SK-N-SH treated with all-trans-retinoic acid at 6 μM for 48 hours (cell line): Measurements from ENCODE around the gene NBEAL1.

ENCODE experiments used
- ARNTL ChIP-seq: fragments of 450-650 bp; formaldehyde crosslinking; IDR thresholded peaks from 2 replicates; pipeline ENCODE4 v1.5.0; 2020; ENCODE audit warnings: low read depth, mild to moderate bottlenecking, moderate library complexity, borderline replicate concordance
- CREB5 ChIP-seq: fragments of 250-450 bp; sonication (Bioruptor Pico); IDR thresholded peaks from 2 replicates; pipeline ENCODE4 v1.5.1; 2020; ENCODE audit warnings: low read depth, mild to moderate bottlenecking, moderate library complexity
- CSDC2 ChIP-seq: fragments of 250-450 bp; sonication (Bioruptor Pico); IDR thresholded peaks from 2 replicates; pipeline ENCODE4 v1.5.0; 2020; ENCODE audit warnings: mild to moderate bottlenecking, moderate library complexity
- CSRNP3 ChIP-seq: fragments of 250-450 bp; sonication (Bioruptor Pico); IDR thresholded peaks from 2 replicates; pipeline ENCODE4 v1.5.1; 2021; ENCODE audit warnings: mild to moderate bottlenecking, moderate library complexity
- OSR1 ChIP-seq: fragments of 250-450 bp; sonication (Bioruptor Pico); IDR thresholded peaks from 2 replicates; pipeline ENCODE4 v1.8.0; 2022; ENCODE audit warnings: moderate library complexity, mild to moderate bottlenecking, inconsistent platforms
- PATZ1 ChIP-seq: fragments of 250-450 bp; sonication (Bioruptor Pico); IDR thresholded peaks from 2 replicates; pipeline ENCODE4 v1.8.0; 2020; ENCODE audit warnings: mild to moderate bottlenecking, moderate library complexity, borderline replicate concordance
- POU6F1 ChIP-seq: fragments of 250-450 bp; sonication (Bioruptor Pico); IDR thresholded peaks from 2 replicates; pipeline ENCODE4 v1.8.0; 2021; ENCODE audit warnings: low read depth, mild to moderate bottlenecking, moderate library complexity, borderline replicate concordance
- RARB ChIP-seq: fragments of 250-450 bp; sonication (Bioruptor Pico); IDR thresholded peaks from 2 replicates; pipeline ENCODE4 v1.8.0; 2021; ENCODE audit warnings: mild to moderate bottlenecking, moderate library complexity
- SNAI2 ChIP-seq: fragments of 250-450 bp; sonication (Bioruptor Pico); IDR thresholded peaks from 2 replicates; pipeline ENCODE4 v1.5.0; 2020; ENCODE audit warnings: mild to moderate bottlenecking, moderate library complexity
- TOX ChIP-seq: fragments of 250-450 bp; sonication (Bioruptor Pico); IDR thresholded peaks from 2 replicates; pipeline ENCODE4 v1.8.0; 2021; ENCODE audit warnings: mild to moderate bottlenecking, moderate library complexity, borderline replicate concordance
- TSHZ2 ChIP-seq: fragments of 250-450 bp; sonication (Bioruptor Pico); IDR thresholded peaks from 2 replicates; pipeline ENCODE4 v1.5.0; 2020; ENCODE audit warnings: mild to moderate bottlenecking, moderate library complexity
- ZFP30 ChIP-seq: fragments of 450-650 bp; formaldehyde crosslinking; IDR thresholded peaks from 2 replicates; pipeline ENCODE4 v1.5.0; 2022; ENCODE audit warnings: mild to moderate bottlenecking, moderate library complexity
- ZNF565 ChIP-seq: fragments of 450-650 bp; formaldehyde crosslinking; conservative IDR thresholded peaks from 2 replicates; pipeline ENCODE4 v1.5.0; 2020; ENCODE audit warnings: low read depth, mild to moderate bottlenecking, moderate library complexity

- no peak for TF ChIP-seq POU6F1 (CRISPR knock-in tag)
- no peak for TF ChIP-seq TSHZ2 (CRISPR knock-in tag)
- TF ChIP-seq CSRNP3 (CRISPR knock-in tag) = no peak
- no peak for TF ChIP-seq ZFP30 (CRISPR knock-in tag)
- TF ChIP-seq SNAI2 (CRISPR knock-in tag) = no peak
- TF ChIP-seq CREB5 (CRISPR knock-in tag) = no peak
- no peak for TF ChIP-seq ZNF565
- no peak for TF ChIP-seq TOX
- TF ChIP-seq RARB (CRISPR knock-in tag) = no peak
- no peak for TF ChIP-seq PATZ1 (CRISPR knock-in tag)
- TF ChIP-seq OSR1 (CRISPR knock-in tag) = no peak
- TF ChIP-seq CSDC2 (CRISPR knock-in tag) = no peak
- no peak for TF ChIP-seq ARNTL (CRISPR knock-in tag)
Observed at GRCh38 chr2:203149194-203149593, 134.5 kb downstream of the NBEAL1 start.
